Small intestine (tissue), 7 donors: ENCODE data around the gene SH2D6. TPM values are rescaled to one million over a fixed set of nuclear protein-coding genes. Genes with fewer than 3 reads are reported as not detected.
"Not testable (repeated sequence)": the region's sequence is repeated elsewhere in the genome, so short reads cannot be mapped to it uniquely, and the experiment has no call there.

ENCODE experiments used
- DNase-seq, 2 donors: peaks; one replicate each; pipeline versions ENCODE4 v3.0.0 to v3.0.0-alpha.2; 2013
- FAIRE-seq: peaks from 2 replicates; lab custom pipeline; 2012; peaks lifted over from hg19 to GRCh38; lab: Jason Lieb, UNC
- H3K27ac ChIP-seq, 3 donors: one replicate each; pipeline ENCODE4 v1.5.1; 2013; ENCODE audit warnings: low read length in 2 of 3, mild to moderate bottlenecking in 2 of 3, control low read depth in 1 of 3, inconsistent platforms in 1 of 3, low read depth in 1 of 3, moderate library complexity in 1 of 3
- H3K27me3 ChIP-seq, 3 donors: one replicate each; pipeline ENCODE4 v1.6.1; 2013; ENCODE audit warnings: low read length in 3 of 3, inconsistent platforms in 1 of 3; ENCODE audit not compliant: control insufficient read depth in 3 of 3, insufficient read depth in 3 of 3
- H3K36me3 ChIP-seq, 3 donors: one replicate each; pipeline ENCODE4 v1.6.1; 2013; ENCODE audit warnings: low read length in 3 of 3, inconsistent platforms in 1 of 3, low read depth in 1 of 3, mild to moderate bottlenecking in 1 of 3, moderate library complexity in 1 of 3; ENCODE audit not compliant: control insufficient read depth in 3 of 3, insufficient read depth in 2 of 3
- H3K4me1 ChIP-seq, 3 donors: one replicate each; pipeline ENCODE4 v1.6.1; 2013; ENCODE audit warnings: low read length in 2 of 3, inconsistent platforms in 1 of 3, low read depth in 1 of 3, mild to moderate bottlenecking in 1 of 3, moderate library complexity in 1 of 3; ENCODE audit not compliant: control insufficient read depth in 3 of 3, insufficient read depth in 2 of 3
- H3K4me3 ChIP-seq, 3 donors: one replicate each; pipeline ENCODE4 v1.5.1; 2013; ENCODE audit warnings: low read length in 3 of 3, control low read depth in 1 of 3, inconsistent platforms in 1 of 3, low read depth in 1 of 3, mild to moderate bottlenecking in 1 of 3, moderate library complexity in 1 of 3
- H3K9me3 ChIP-seq, 2 donors: one replicate each; pipeline ENCODE4 v1.6.1; 2013; ENCODE audit warnings: low read depth in 1 of 2, low read length in 1 of 2; ENCODE audit not compliant: control insufficient read depth in 2 of 2, insufficient read depth in 1 of 2
- WGBS, 3 donors: extraction: QIAGEN DNeasy Blood & Tissue Kit; methylation state at CpG; one replicate each; pipeline ENCODE4 v1.1.7; 2013; 5-methylcytosine and 5-hydroxymethylcytosine counted together
- polyA plus RNA-seq, 4 donors: library from polyadenylated mRNA; stranded (reverse) in 3 of 4; unstranded in 1 of 4; fragments of 200-250 nt in 3 of 4; fragments of 120-200 nt in 1 of 4; gene quantifications; one replicate each; pipeline versions ENCODE4 v1.2.1 to v1.2.3, GENCODE V29; 2013
- donor health status: healthy with polysubstance abuse.
- donor health status: control.
- donor health status: control.
- donor health status: Bipolar disorder and iron deficiency.
- donor health status: healthy.

Gene SH2D6
- polyA plus RNA-seq, 4 donors, result 2.8 to 122 (median 23.8) TPM

DNA sequence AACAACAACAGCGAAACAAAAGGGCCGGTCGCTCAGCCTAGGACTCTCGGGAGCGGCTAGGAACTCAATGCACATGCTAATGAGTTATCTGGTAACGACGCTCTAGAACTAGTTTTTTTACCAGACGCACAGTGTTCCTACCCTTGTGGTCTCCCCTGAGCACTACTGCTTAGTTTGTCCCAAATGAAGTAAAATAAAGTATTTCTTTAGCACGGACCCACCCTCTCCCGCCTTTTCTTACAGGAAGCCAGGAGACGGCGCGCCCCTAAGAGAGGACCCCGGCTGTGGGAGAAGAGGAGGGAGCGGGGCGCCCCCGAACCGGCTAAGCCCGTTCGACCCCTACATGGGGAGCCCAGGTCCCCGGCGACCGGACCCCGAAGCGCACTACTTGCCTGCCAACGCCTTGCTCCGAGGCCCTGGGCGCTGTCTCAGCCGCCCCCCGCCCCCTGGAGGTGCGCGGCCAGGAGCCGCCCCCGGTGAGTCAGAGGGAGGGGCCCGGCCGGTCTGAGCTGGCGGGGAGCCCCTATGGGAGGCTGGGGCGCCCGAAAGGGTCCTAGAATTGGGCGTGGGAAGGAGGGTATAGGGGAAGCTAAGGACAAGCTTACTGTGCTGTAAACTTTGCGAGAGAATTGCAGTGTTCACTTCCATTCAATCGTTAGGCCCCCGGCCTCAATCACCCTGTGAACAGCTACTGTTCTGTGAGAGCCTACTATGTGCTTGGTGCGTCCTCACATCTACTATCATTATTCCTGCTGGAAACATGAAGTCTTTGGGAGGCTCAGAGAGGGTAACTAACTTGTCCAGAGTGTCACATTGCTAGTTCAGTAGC, 4.7 kb upstream of the SH2D6 start:
- DNase-seq (peak in 1 of 2 donors; percentile 89), FAIRE-seq (no peak)
- peaks cover 3 to 52% (median 6%) of the 10 kb centered on the region in 3 donors for H3K4me1 ChIP-seq
- no peaks in the 10 kb centered on the region for H3K36me3 ChIP-seq
- peak overlapping the region; percentile 4 to 75 (median 53) for H3K27ac ChIP-seq
- no peaks in the 10 kb centered on the region for H3K9me3 ChIP-seq
- 7 to 10% (median 8%) methylated on average over 40 to 44 of the region's 44 CpGs for WGBS, 3 donors
- no peaks in the 10 kb centered on the region for H3K27me3 ChIP-seq
- H3K4me3 ChIP-seq, result peak overlapping the region; percentile 17 to 51 (median 20)

DNA sequence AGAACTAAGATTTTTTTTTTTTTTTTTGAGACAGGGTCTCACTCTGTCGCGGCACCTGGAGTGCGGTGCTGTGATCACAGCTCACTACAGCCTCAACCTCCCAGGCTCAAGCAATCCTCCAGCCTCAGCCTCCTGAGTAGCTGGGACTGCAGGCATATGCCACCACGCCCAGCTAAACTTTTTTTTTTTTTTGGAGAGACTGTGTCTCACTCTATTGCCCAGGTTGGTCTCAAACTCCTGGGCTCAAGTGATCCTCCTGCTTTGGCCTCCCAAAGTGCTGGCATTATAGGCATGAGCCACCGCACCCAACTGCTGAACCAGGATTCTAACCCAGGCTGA, 4.1 kb upstream of the SH2D6 start:
- Histone ChIP-seq H3K27ac (peak overlapping the region in 1 of 3 donors; percentile 75), H3K4me1 (peaks cover 1 to 54% (median 7%) of the 10 kb centered on the region in 3 donors)
- not testable (repeated sequence) for DNase-seq, H3K36me3 ChIP-seq, H3K9me3 ChIP-seq, H3K4me3 ChIP-seq, H3K27me3 ChIP-seq, FAIRE-seq
- 79 to 89% (median 87%) methylated on average over 5 of the region's 5 CpGs for WGBS, 3 donors

DNA sequence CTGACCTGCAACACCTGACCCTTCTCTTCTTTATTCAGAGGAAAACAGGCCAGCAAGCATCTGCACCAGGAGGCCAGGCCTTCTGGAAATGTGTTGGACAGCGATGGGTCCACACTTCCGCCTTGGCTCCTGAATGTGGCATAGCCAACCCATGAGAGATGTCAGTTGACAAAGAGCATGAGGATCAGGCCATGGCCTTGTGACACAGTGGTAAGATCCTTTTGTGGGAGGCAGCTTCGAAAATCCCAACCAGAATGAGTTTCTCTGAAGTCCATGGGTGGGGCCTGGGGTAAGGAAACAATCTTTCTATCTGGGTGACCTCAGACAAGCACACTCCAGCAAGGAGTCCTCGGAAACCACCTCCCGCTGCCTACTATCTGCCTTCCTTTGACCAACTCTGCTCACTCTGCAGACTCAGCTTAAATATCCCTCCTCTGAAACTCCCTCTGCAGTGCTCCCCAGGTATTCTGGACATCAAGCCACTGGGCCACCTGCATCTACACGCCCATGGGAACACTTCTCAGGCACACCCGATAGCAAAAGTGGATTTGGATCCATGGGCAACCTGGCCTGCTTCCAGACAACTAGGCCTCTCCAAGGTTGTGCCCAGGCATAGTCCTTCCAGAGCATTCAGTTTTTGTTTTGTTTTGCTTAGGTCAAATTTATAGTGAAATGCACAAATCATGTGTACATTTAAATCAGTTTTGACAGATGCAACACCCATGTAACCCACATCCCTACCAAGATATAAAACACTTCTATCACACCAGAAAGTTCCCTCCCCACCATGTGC, 3.6 kb upstream of the SH2D6 start:
- no peaks in the 10 kb centered on the region for H3K27me3 ChIP-seq
- 60 to 83% (median 71%) methylated on average over 7 of the region's 7 CpGs for WGBS, 3 donors
- FAIRE-seq (no peak), DNase-seq (peak in 1 of 2 donors; percentile 46)
- peak overlapping the region in 1 of 3 donors; percentile 75 for H3K27ac ChIP-seq
- H3K36me3 ChIP-seq, result no peaks in the 10 kb centered on the region
- H3K4me3 ChIP-seq, result no peak overlapping the region
- H3K9me3 ChIP-seq, result no peaks in the 10 kb centered on the region
- peaks cover 0 to 54% (median 2%) of the 10 kb centered on the region in 3 donors for H3K4me1 ChIP-seq

DNA sequence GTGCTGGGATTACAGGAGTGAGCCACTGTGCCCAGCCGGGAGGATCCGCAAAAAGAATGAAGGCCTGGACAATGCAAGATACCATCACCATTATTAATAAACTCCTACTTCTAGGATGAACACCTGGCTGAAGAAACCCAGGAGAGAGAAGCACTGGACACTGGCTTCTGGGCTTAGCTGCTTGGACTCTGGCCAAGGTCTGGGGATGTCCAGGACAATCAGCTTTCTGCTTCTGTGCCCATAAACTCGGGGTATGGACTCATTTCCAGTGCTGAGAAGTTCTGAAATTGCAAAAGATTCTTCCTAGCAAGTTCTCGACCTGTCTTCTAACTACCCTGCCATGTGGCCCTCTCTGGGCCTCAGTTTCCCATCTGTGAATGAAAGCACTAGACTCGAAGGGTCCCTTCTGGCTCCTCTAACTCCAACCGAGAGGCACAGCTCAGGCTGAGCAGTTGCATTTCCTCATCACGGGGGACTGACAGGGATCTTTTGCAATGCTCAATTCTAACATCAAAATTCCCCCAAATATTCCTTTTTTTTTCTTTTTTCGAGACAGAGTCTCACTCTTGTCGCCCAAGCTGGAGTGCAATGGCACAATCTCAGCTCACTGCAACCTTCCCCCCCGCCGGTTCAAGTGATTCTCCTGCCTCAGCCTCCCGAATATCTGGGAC, 2.4 kb upstream of the SH2D6 start:
- H3K9me3 ChIP-seq, result no peaks in the 10 kb centered on the region
- DNase-seq, result no peak
- H3K27ac ChIP-seq, result no peak overlapping the region
- no peaks in the 10 kb centered on the region for H3K27me3 ChIP-seq
- H3K36me3 ChIP-seq, result no peaks in the 10 kb centered on the region
- WGBS, 3 donors, result 85 to 90% (median 89%) methylated on average over 12 of the region's 12 CpGs
- H3K4me1 ChIP-seq, result peaks cover 3 to 55% (median 6%) of the 10 kb centered on the region in 3 donors
- no peak for FAIRE-seq
- H3K4me3 ChIP-seq, result no peak overlapping the region

DNA sequence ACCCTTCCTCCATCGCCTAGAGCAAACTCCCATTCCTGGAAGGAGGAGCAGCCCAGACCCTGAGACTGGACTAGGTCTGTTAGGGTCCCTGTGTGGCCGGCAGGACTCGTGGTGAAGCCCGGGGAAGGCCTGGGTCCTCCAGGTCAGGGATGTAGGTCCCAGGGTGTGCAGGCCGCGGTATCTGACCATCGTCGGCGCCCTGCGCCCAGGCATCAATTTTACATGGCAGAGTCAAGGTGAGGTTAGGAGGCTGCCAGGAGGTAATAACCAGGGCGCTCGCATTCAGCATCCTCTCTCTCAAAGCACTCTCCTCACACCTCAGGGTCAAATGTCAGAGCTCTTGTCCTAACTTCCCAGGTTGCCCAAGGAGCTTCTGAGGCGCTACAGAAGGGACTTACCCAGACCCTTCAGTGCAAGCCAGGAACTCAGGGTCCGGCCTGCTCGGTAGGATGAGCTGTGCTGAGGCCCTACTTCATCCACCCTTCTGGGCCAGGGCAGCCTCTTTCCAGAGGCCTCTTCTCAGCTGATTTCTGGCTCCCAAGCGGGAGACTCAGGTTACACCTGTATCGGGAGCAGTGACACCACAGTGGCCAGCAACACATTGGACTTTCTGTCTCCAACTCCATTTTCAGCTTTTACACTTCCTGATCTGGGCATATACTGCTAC, 628 bp downstream of the SH2D6 start:
- Histone ChIP-seq H3K4me1 (peaks cover 5 to 57% (median 7%) of the 10 kb centered on the region in 3 donors), H3K27ac (peak overlapping the region; percentile 80 to 93 (median 90))
- WGBS, 3 donors, result 33 to 59% (median 51%) methylated on average over 17 of the region's 17 CpGs

DNA sequence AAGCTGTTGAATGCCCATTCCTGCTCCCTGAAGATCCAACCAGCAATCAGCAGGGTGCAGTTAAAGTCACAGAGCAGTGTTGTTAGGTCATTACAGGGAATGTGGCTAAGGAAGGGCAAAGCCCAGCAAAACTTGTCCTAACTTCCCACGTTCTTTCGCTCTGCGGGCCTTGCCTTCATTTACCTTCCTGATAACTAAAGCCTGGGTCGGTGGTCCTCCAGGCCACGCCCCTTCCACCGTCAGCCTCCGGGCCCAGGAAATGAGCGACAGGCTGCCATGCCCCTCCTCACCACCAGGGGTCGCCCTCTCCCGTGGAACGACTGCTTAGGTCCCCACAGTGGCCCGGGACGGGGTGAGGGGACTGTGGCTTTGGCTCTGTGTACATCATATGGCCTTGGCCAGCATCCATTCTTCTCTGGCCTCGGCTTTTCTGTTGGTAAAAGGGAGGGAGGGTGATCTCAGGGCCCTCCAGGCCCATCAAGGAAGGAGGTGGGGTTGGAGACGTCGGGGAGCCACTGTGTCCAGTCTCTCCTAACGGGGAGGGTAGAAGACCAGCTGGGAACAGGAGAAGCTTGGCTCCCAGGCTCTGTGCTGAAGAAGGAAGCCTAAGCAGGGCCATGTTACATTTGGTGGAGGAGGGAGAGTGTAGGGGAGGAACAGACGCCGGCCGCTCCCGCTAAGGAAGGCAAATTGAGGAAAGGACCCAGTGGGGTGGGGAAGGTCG, 2.2 kb downstream of the SH2D6 start:
- Histone ChIP-seq H3K9me3 (no peaks in the 10 kb centered on the region), H3K36me3 (no peaks in the 10 kb centered on the region), H3K27me3 (no peaks in the 10 kb centered on the region), H3K27ac (peak overlapping the region; percentile 77 to 94 (median 90)), H3K4me3 (no peak overlapping the region), H3K4me1 (peaks cover 5 to 43% (median 7%) of the 10 kb centered on the region in 3 donors)
- WGBS, 3 donors, result 22 to 30% (median 26%) methylated on average over 20 to 22 of the region's 22 CpGs
- no peak for FAIRE-seq
- DNase-seq, result peak; percentile 79 to 92

More for the DNA sequence above, 628 bp downstream of the SH2D6 start:
- no peaks in the 10 kb centered on the region for H3K27me3 ChIP-seq
- no peaks in the 10 kb centered on the region for H3K36me3 ChIP-seq
- DNase-seq, result peak in 1 of 2 donors; percentile 46
- peak overlapping the region; percentile 56 to 80 (median 72) for H3K4me3 ChIP-seq
- H3K9me3 ChIP-seq, result no peaks in the 10 kb centered on the region
- FAIRE-seq, result no peak

DNA sequence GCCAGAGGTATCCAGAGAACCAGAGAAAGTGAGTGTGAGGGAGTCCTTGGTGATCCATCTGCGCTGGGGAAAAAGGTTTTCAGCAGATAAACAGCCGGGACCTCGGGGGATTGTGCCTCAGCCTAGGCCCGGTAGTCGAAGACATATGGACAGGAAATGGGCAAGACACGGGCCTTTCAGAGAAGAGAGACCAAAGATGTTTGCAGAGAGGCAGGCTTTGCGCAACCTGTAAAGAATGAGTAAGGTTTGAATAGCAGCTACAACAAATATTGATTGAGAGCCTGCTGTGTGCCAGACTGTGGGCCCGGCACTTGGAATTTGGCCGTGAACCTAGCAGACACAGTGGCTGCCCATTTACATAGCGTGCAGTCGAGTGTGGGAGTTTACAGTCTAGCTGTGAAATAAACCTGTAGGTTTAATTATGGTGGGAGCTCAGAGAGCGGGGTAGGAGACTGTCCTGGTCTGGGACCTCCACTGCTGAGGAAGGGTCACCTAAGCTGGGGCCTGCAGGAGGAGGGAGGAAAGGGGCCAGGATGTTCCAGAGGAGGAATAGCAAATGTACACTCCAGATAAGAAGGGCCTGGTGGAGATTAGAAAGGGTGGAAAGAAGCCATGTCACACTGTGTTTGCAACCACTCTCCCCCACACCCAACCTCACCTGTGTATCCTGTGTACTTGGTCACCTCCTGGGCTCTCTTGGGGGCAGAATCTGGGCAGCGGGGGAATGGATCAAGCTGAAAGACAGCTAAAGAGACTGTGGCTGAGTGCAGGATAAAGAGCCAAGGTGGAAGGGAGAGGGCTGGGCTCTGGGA, 3.0 kb downstream of the SH2D6 start:
- Histone ChIP-seq H3K9me3 (no peaks in the 10 kb centered on the region), H3K4me3 (no peak overlapping the region), H3K36me3 (no peaks in the 10 kb centered on the region), H3K27ac (peak overlapping the region; percentile 77 to 94 (median 90)), H3K4me1 (peaks cover 5 to 43% (median 7%) of the 10 kb centered on the region in 3 donors), H3K27me3 (no peaks in the 10 kb centered on the region)
- 49 to 58% (median 56%) methylated on average over 13 of the region's 13 CpGs for WGBS, 3 donors
- FAIRE-seq (no peak), DNase-seq (peak; percentile 79 to 88)
